GM15510 (cell line): ENCODE data around the gene INSC.

Experiments
- POLR2A ChIP-seq: IDR thresholded peaks from 3 replicates; pipeline ENCODE4 v1.6.1; 2011; ENCODE audit warnings: borderline replicate concordance; ENCODE audit not compliant: insufficient read length; ENCODE audit errors: extremely low read depth

The INSC gene

GRCh38 chr11:15182372-15182771, 67.6 kb downstream of the INSC start:
- no peak for TF ChIP-seq POLR2A

- TF ChIP-seq POLR2A, result no peak
Observed at GRCh38 chr11:15185021-15185420, 70.3 kb downstream of the INSC start.

DNA sequence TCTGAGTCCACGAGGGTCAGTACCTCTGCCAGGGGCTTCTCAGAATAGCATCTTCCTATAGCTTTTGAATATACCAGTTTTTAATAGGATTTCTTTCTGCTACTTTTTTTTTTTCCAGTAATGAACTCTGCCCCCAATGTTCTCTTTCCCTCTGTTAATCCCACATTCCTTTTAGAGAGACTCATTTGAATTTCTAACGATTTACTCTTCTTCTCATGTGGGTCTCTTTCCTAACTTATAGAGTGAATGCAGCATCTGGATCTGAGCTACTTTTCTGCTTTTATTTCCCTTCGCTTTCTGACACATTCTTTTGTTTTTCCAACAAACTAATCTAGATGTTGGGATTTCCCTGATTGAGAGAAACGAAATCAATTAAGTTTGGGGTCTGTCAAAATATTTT, 71.4 kb downstream of the INSC start:
- no peak for TF ChIP-seq POLR2A

GRCh38 chr11:15189189-15189588, 74.5 kb downstream of the INSC start:
- no peak for TF ChIP-seq POLR2A

DNA sequence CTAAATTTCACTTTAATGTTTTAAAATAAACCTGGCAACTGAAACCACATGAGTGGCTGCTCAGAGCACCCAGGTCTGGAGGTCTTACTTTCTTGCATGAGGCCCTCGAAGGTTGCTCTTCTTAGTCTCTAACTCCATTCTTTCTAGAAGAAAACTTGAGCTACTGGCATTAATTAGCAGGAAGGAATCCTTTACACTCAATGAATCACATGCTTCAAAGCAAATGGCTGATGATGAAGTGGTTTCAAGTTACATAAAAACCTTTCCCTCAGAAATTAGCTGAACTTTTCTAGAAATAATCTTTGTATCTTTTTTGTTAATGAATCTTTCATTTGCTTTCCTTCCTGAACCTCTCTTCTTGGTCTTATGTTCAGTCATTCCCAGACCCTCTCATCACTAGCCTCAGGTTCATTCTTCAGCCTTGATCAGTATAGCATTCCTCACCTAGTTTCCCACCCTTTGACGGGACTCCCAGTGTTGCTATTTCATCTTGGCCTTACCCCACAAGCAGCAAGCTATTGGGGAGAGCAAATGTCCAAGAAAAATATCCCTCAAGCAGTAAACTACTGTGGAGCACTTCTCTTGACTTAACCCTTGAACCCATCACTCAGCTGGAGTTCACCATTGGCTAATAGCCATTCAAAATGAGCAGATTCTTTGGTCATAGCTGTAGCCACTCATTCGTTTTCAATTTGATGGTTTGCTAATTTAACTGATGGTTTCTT, 75.1 kb downstream of the INSC start:
- no peak for TF ChIP-seq POLR2A

DNA sequence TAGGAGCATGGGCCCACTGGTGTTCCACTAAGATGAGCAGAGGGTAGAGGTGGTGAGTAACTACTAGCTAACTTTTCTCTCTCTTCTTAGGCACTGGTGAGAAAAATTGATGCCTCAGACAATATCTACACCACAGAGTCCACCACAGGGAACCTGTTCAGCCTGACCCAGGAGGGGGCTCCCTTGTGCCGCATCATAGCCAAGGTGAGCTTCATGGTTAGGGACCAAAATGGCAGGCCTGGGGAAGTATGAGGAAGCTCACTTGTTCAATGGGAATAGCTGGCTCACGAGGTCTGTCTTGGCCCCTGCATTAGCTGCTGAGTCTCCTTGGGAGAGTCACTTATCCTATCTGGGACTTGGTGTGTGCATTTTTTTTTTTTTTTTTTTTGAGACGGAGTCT, 75.9 kb downstream of the INSC start:
- no peak for TF ChIP-seq POLR2A

- TF ChIP-seq POLR2A, result no peak
Observed at GRCh38 chr11:15192005-15192556, 77.4 kb downstream of the INSC start.

DNA sequence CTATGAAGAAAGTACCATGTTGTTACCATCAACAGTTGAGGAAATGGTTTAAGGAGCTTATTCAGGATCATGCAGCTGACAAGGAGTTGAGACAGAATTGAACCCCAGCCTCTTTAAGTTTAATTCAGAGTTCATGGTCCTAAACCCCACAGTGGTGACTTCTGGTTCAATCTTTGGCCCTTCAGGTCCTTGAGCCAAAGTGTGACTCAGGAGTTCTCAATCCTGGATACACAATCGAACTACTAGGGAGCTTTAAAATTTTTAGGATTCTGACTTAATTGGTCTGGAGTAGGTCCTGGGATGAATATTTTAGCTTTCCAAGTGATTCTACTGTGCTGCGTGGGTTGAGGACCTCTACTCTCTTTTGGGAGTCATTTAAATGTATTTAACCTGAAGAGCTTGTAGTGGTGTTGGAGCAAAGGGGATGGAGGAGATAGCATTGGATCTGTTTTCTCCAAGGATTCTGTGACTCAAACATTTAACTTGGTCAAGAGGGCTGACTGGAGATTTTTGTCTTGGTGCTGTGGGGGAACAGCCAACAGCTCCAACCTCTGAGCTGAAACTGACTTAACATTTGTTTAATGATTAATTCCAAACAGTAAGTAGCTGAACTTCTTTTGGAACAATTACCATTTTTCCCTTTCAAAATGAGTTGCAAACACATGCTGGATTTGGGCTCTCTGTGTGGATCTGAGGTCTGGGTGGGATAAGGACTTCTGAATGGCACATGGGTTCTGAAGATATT, 80.1 kb downstream of the INSC start:
- no peak for TF ChIP-seq POLR2A

DNA sequence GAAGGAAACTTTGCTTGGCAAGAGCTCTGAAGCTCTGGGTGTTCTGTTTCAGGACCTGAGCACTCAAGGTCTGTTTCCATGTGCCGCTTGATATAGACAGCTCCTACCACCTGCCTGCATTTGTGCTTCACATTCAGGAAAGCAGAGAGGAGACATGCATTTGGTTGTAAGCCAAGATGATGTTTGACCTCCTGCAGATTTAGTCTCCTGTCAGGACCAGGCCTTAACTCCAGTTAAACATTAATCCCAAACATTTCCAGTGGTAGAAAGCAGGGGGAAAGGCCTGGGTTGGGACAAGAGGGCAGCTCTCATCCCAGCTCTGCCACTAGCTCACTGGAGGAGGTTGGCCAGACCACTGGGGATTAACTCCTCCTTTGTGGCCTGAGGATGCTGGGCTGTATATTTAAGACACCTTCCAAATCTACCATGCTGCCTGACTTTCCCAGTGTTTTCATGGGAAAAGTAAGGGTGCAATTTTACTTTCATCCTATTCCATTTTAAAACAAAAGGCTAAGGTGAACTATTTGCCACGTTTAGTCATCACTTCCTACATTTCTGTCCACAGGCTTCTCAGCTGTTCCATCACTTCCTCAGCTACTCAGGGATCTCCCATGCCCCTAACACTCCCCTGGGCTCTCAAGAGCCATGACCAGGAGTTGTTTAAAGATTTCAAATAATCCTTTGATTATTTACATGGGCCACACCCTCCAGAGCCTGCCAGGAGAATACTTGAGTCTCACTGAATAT, 80.9 kb downstream of the INSC start:
- no peak for TF ChIP-seq POLR2A

DNA sequence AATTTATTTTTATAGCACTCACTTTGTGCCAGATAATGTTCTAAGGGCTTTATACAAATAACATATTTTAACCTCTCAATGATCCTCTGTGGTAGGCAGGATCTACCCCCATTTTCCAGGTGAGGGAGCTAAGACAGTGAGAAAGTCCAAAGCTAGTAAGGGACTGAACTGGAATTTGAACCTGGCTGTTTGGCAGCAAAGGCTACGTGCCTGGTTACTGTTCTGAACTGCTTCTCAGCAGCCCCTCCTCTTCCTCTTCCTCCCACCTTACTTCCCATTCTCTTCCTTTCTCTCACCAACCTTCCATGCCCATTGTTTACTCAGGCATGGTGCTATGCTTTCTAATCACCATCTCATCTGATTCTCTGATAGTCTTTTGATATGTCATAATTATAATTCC, 82.0 kb downstream of the INSC start:
- TF ChIP-seq POLR2A, result no peak

DNA sequence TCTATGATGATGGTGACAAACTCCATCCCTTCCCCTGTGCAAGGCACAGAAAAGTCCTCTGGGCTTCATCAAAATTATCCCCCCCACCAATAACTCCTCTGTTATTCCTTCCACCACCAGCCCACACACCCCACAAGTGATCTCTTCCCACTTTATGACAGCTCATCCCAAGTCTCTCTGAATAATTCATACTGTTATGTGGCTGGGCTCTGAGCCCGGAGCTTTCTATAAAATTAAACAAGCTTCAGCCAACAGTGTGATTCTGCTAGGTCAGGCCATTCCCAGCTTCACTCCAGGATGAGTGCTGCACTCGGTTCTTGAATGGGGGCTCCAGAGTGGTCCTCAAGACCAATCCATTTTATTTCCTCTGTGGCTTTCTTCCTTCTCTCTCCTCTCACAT, 83.0 kb downstream of the INSC start:
- no peak for TF ChIP-seq POLR2A

DNA sequence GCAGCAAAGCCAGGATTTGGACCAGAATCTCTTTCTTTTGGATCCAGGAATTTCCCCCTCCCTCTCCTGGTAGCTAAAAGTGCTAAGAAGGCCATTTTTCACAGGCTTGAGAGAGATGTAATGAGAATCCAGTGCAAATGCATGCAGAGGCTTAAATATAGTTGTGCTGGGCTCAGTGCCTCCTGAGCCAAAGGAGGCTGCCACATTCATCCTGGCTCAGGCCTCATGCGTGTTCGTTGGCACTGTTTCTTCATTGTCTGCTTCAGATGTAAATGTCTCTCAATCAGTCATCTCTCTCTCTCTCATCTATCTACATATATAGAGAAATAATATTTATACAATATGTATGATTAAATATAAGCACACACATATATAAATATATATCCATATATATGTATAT, 83.6 kb downstream of the INSC start:
- no peak for TF ChIP-seq POLR2A

- TF ChIP-seq POLR2A, result no peak
Observed at GRCh38 chr11:15199693-15200092, 85.0 kb downstream of the INSC start.

DNA sequence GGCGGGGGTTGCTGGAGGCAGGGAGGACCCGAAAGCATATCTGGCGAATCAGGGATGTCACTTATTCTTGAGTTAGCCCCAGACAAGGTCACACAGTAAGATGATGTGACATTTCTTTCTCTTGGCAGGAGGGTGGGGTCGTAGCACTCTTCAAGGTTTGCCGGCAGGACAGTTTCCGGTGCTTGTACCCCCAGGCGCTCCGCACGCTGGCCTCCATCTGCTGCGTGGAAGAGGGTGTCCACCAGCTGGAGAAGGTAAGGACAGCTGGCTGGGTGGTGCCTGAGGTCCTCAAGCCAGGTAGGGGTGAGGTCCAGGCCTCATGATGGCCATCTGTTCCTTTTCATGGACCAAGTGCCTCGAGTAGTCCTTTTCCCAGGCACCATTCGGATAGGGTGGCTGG, 86.0 kb downstream of the INSC start:
- TF ChIP-seq POLR2A, result no peak

DNA sequence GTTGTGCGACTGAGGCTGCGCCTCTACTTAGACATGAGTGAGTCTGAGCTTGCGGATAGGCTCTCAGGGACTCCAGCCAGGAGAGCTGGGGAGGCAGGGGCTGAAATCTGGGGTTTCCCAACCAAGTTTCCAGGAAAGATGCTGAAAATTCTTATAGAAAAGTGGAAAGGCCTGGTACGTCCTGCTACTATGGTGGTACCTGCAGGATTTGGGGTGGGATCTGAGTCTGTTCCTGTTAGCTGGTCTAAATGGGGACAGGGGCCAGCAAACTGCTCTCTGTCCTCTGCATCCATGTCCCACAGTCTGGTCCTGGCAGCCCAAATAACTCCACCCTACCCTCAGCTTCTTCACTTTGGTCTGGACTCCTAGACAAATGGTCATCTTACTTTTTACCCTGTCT, 86.9 kb downstream of the INSC start:
- no peak for TF ChIP-seq POLR2A
